ENCODE results near the gene MYO1E. TPM values are rescaled to one million over a fixed set of nuclear protein-coding genes. Genes with fewer than 3 reads are reported as not detected.

The MYO1E gene
- total and polyA plus RNA-seq, 3 experiments from 2014 or later: 1.1 to 15.4 (median 15.3) TPM

DNA sequence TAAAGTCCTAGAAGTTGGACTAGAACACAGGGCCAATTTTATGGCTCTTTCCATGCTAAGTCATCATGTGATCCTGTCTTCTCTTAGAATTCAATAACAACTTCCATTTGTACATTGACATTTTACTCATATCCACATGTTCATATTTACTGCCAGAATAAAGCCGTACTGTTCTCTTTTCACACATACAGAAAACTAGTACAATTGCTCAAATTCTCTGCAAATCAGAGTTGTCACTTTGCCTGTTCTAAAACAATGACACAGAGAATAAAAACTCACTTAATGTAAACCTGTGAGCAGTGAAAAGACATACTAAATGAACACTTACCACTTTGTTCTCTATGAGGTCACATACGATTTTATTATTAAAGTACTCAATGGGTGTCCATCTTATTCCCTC lies 162.5 kb downstream of the MYO1E start:
- ChIA-PET CTCF (no interaction called here), POLR2A (no interaction called here)
- H3K27me3 ChIP-seq (ENCODE audit: insufficient read depth, low read length, poor library complexity, severe bottlenecking): no peaks in the 10 kb centered on the region
- H3K36me3 Mint-ChIP-seq: no peaks in the 10 kb centered on the region
- peaks cover 2 to 21% of the 10 kb centered on the region in 2 donors for H3K27me3 Mint-ChIP-seq
- DNase-seq: no peak
- no peaks in the 10 kb centered on the region for H3K9me3 ChIP-seq (ENCODE audit: low read length)
- no peak overlapping the region for H3K27ac ChIP-seq (ENCODE audit: low read depth, low read length)
- H3K4me1 Mint-ChIP-seq: no peaks in the 10 kb centered on the region
- no peak overlapping the region for H3K4me3 Mint-ChIP-seq
- H3K27ac Mint-ChIP-seq: no peak overlapping the region
- no peaks in the 10 kb centered on the region for H3K4me1 ChIP-seq (ENCODE audit: insufficient read depth, low read length)
- no peaks in the 10 kb centered on the region for H3K36me3 ChIP-seq (ENCODE audit: insufficient read depth, low read length)
- no peak overlapping the region for H3K4me3 ChIP-seq (ENCODE audit: low read length)
- no peaks in the 10 kb centered on the region for H3K9me3 Mint-ChIP-seq

DNA sequence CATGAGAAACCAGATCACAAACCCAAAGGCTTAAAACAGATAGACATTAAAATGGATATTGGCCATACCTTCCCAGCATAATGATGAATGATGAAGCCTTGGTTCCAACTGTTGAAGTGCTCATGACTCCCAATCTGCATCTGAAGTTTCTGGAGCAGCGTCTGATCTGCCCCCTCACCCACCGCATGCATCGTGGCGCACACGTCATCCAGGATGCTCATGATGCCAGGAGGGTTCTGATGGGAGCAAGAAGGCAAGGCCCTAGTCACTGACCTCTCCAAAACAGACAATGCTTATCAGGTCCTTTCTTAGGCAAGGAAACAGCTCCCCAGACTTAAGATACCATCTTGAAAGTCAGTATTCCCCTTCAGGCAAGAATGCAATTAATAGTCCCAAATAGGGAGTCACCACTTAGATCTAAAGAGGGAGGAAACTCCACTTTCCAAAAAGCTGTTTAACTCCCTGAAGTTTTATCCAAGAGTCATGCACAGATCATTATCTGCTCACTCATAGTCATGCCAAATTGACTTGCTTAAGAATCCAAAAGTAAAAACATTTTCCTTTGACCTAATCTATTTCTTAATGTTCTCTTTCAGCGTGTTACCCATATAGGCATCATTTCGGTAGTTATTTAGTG lies 163.9 kb downstream of the MYO1E start:
- H3K36me3 Mint-ChIP-seq: no peaks in the 10 kb centered on the region
- DNase-seq: no peak
- POLR2A ChIA-PET: no interaction called here
- no peaks in the 10 kb centered on the region for H3K4me1 Mint-ChIP-seq
- H3K27ac ChIP-seq (ENCODE audit: low read depth, low read length): no peak overlapping the region
- H3K4me3 Mint-ChIP-seq: no peak overlapping the region
- peaks cover 2 to 18% of the 10 kb centered on the region in 2 donors for H3K27me3 Mint-ChIP-seq
- H3K27ac Mint-ChIP-seq: no peak overlapping the region
- H3K27me3 ChIP-seq (ENCODE audit: insufficient read depth, low read length, poor library complexity, severe bottlenecking): no peaks in the 10 kb centered on the region
- no peaks in the 10 kb centered on the region for H3K9me3 ChIP-seq (ENCODE audit: low read length)
- H3K9me3 Mint-ChIP-seq: no peaks in the 10 kb centered on the region
- no peak overlapping the region for H3K4me3 ChIP-seq (ENCODE audit: low read length)
- H3K36me3 ChIP-seq (ENCODE audit: insufficient read depth, low read length): no peaks in the 10 kb centered on the region
- H3K4me1 ChIP-seq (ENCODE audit: insufficient read depth, low read length): no peaks in the 10 kb centered on the region
- CTCF ChIA-PET: no interaction called here

DNA sequence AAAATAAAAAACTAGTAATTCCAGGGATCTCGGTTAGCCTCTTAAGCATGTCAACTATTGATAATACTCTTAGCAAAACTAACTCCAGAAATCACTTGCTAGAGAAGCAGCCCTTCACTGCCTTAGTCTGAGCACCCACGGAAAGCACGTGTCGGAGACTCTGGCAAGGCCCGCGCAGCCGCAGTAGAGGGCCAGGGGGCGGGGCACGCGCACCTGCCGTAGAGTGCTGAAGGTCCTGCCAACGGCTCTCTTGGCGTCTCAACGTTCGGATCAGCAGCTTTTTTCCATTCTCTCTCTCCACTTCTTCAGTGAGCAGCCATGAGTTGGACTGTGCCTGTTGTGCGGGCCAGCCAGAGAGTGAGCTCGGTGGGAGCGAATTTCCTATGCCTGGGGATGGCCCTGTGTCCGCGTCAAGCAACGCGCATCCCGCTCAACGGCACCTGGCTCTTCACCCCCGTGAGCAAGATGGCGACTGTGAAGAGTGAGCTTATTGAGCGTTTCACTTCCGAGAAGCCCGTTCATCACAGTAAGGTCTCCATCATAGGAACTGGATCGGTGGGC lies 166.0 kb downstream of the MYO1E start, which contains the start of gene LDHAL6B:
TSS of gene LDHAL6B (plus strand) at position 221 of the 561 bp plus-strand sequence. CDS start at position 319, 98 bp downstream.
- Histone ChIP-seq H3K9me3 (ENCODE audit: low read length) (no peaks in the 10 kb centered on the region), H3K4me3 (ENCODE audit: low read length) (no peak within 1 kb of the TSS), H3K4me1 (ENCODE audit: insufficient read depth, low read length) (no peaks in the 10 kb centered on the region), H3K36me3 (ENCODE audit: insufficient read depth, low read length) (no peaks in the 10 kb centered on the region), H3K27ac (ENCODE audit: low read depth, low read length) (no peak within 1 kb of the TSS), H3K27me3 (ENCODE audit: insufficient read depth, low read length, poor library complexity, severe bottlenecking) (no peaks in the 10 kb centered on the region)
- DNase-seq: no peak
- Mint-ChIP-seq H3K4me1 (no peaks in the 10 kb centered on the region), H3K9me3 (no peaks in the 10 kb centered on the region), H3K27me3 (peaks cover 1 to 10% of the 10 kb centered on the region in 2 donors), H3K27ac (no peak within 1 kb of the TSS), H3K36me3 (no peaks in the 10 kb centered on the region), H3K4me3 (no peak within 1 kb of the TSS)
- POLR2A ChIA-PET: no interaction called here
- CTCF ChIA-PET: no interaction called here

DNA sequence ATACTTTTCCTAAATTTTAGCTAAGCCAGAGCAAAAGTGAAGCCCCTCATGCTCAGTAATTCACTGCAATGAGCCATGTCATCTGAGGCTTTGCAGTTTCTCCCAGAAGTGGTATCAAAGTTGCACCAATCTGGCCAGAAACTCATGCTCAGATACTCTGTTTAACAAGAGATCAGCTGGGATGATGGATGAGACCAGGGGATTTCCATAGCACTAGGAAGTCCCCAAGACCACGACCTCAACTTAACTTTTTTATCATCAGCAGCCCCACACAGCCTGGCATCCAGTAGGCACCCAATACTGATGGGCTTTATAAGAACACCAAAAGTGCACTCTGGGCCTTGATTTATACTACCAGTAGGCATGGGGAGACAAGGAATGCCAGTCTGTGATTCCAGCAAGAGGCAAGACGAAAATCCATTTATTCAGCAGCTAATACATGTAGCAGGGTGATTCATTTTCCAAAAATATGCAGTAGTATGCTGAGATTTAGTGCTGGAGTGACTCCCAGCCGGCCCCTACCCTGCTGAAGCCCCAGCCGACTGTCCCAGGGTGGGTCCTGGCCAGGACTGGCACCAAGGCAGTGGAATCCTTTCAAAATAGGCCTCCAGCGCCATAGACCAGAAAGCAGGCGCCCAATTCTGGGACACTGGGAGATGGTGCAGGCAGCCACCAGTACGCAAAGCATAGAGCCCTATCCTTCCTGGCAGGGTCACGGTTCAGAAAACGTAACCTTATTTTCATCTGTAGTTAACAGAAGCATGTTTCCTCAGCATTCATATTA lies 166.6 kb downstream of the MYO1E start:
- CTCF ChIA-PET: no interaction called here
- no peaks in the 10 kb centered on the region for H3K9me3 Mint-ChIP-seq
- no peak overlapping the region for H3K27ac ChIP-seq (ENCODE audit: low read depth, low read length)
- POLR2A ChIA-PET: no interaction called here
- H3K36me3 ChIP-seq (ENCODE audit: insufficient read depth, low read length): no peaks in the 10 kb centered on the region
- H3K4me1 Mint-ChIP-seq: no peaks in the 10 kb centered on the region
- no peak overlapping the region for H3K4me3 ChIP-seq (ENCODE audit: low read length)
- no peak overlapping the region for H3K4me3 Mint-ChIP-seq
- H3K4me1 ChIP-seq (ENCODE audit: insufficient read depth, low read length): no peaks in the 10 kb centered on the region
- no peaks in the 10 kb centered on the region for H3K36me3 Mint-ChIP-seq
- H3K27me3 ChIP-seq (ENCODE audit: insufficient read depth, low read length, poor library complexity, severe bottlenecking): no peaks in the 10 kb centered on the region
- H3K27ac Mint-ChIP-seq: no peak overlapping the region
- no peaks in the 10 kb centered on the region for H3K9me3 ChIP-seq (ENCODE audit: low read length)
- DNase-seq: no peak
- peaks cover 0 to 9% of the 10 kb centered on the region in 2 donors for H3K27me3 Mint-ChIP-seq

DNA sequence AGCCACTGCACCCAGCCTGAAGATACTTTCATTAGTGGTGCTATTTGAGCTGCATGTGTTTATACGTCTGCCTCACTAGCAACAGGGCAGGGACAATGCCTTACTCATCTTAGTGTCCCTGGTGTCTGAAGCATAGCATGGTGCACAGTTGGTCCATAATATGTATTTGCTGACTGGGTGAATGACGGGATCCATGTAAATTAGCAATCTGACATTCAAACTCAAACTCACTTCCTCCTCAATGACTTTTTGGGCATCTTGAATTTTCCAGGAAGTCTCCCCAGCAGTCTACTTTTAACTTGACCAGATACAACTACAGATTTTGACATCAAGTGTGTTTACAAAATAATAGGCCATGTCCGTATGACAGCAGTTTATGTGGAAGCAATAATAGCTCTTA lies 169.0 kb downstream of the MYO1E start:
- DNase-seq: no peak
- Histone ChIP-seq H3K9me3 (ENCODE audit: low read length) (no peaks in the 10 kb centered on the region), H3K36me3 (ENCODE audit: insufficient read depth, low read length) (no peaks in the 10 kb centered on the region), H3K27me3 (ENCODE audit: insufficient read depth, low read length, poor library complexity, severe bottlenecking) (no peaks in the 10 kb centered on the region), H3K4me3 (ENCODE audit: low read length) (no peak overlapping the region), H3K27ac (ENCODE audit: low read depth, low read length) (no peak overlapping the region), H3K4me1 (ENCODE audit: insufficient read depth, low read length) (no peaks in the 10 kb centered on the region)
- Mint-ChIP-seq H3K27ac (no peak overlapping the region), H3K36me3 (no peaks in the 10 kb centered on the region), H3K4me3 (no peak overlapping the region), H3K27me3 (no peaks in the 10 kb centered on the region), H3K4me1 (no peaks in the 10 kb centered on the region), H3K9me3 (no peaks in the 10 kb centered on the region)
- POLR2A ChIA-PET: interaction anchor here (0.5 kb wide), 1 partner anchor 35 kb away, joined by 4 read pairs; no protein-coding TSS in a partner anchor
- CTCF ChIA-PET: no interaction called here

DNA sequence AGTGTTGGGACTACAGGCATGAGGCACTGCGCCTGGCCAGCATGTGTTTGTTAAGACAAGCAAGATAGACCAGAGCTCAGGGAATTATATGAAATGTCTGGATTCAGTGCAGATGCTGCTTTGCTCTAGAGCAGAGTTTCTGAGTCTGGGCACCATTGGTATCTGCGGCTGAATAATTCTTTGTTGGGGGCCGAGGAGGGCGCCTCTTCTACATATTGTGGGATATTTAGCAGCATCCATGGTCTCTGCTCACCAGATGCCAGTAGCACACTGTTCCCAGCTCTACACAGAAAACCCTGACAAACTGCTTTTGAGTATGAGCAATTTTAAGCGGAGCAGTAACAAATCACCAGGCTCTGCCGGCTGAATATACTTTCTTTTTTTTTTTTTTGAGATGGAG lies 169.7 kb downstream of the MYO1E start:
- no peak overlapping the region for H3K4me3 Mint-ChIP-seq
- H3K27ac Mint-ChIP-seq: peak overlapping the region in 1 of 8 donors; percentile 54
- DNase-seq: no peak
- H3K9me3 Mint-ChIP-seq: no peaks in the 10 kb centered on the region
- no peaks in the 10 kb centered on the region for H3K27me3 ChIP-seq (ENCODE audit: insufficient read depth, low read length, poor library complexity, severe bottlenecking)
- no peaks in the 10 kb centered on the region for H3K36me3 Mint-ChIP-seq
- H3K27ac ChIP-seq (ENCODE audit: low read depth, low read length): no peak overlapping the region
- no peaks in the 10 kb centered on the region for H3K4me1 Mint-ChIP-seq
- H3K9me3 ChIP-seq (ENCODE audit: low read length): no peaks in the 10 kb centered on the region
- no peaks in the 10 kb centered on the region for H3K36me3 ChIP-seq (ENCODE audit: insufficient read depth, low read length)
- CTCF ChIA-PET: no interaction called here
- POLR2A ChIA-PET: no interaction called here
- no peaks in the 10 kb centered on the region for H3K27me3 Mint-ChIP-seq
- H3K4me1 ChIP-seq (ENCODE audit: insufficient read depth, low read length): no peaks in the 10 kb centered on the region
- H3K4me3 ChIP-seq (ENCODE audit: low read length): no peak overlapping the region

DNA sequence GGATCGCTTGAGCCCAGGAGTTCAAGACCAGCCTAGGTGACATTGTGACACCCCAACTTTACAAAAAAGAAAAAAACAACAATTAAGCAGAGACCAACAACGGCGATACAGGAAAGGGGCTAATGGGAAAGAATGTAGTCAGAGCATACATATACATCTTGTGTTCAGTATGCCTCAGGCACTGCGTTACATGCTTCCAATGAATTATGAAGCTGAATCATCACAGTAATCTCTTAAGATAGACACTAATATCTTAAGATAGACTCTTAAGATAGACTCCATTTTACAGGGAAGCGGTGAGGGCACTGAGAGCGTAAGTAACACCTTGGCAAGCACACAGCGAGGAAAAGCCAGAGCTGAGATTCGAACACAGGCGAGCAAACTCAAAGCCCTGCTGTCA lies 172.1 kb downstream of the MYO1E start:
- H3K36me3 Mint-ChIP-seq: no peaks in the 10 kb centered on the region
- ChIA-PET POLR2A (no interaction called here), CTCF (no interaction called here)
- no peak overlapping the region for H3K27ac Mint-ChIP-seq
- H3K27me3 Mint-ChIP-seq: no peaks in the 10 kb centered on the region
- Histone ChIP-seq H3K27me3 (ENCODE audit: insufficient read depth, low read length, poor library complexity, severe bottlenecking) (no peaks in the 10 kb centered on the region), H3K4me3 (ENCODE audit: low read length) (no peak overlapping the region), H3K9me3 (ENCODE audit: low read length) (no peaks in the 10 kb centered on the region), H3K36me3 (ENCODE audit: insufficient read depth, low read length) (no peaks in the 10 kb centered on the region), H3K27ac (ENCODE audit: low read depth, low read length) (no peak overlapping the region), H3K4me1 (ENCODE audit: insufficient read depth, low read length) (no peaks in the 10 kb centered on the region)
- no peak overlapping the region for H3K4me3 Mint-ChIP-seq
- no peaks in the 10 kb centered on the region for H3K4me1 Mint-ChIP-seq
- H3K9me3 Mint-ChIP-seq: no peaks in the 10 kb centered on the region
- DNase-seq: no peak

DNA sequence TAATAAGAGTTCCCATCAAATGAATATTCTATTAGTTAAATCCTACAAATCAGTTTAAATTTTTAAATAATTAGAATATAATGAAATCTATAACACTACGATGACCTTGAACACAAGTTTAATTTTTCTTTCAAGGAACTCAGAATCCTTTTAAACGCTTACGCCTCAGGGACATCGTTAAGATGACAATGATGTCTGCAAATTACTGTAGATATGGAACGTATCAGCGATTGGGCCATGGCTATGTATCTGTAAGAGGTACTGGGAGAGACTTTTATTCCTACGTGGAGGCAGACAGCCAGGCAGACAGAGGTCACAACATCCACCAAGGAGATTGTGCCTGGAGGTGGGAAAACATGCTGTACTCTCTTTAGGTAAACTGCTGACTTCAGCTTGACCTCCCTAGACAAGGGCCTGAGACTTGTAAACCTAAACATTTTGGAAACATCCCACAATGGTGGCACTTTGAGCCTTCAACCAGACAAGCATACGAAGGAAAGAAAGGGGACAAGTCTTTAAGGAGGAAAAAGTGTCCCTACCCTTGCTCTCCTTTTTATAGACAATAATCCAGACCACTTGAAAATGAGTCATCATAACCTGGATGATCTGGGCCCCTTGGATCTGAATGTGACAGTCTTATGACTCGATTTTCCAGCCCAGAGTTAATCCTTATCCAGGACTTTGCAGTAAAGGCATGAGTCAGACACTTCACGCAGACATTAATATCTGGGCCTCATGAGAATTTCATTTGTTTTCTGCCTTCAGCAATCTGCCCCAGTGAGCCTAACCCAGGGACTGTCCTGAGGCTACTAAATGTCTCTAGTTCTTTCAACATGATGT lies 172.8 kb downstream of the MYO1E start:
- H3K9me3 ChIP-seq (ENCODE audit: low read length): no peaks in the 10 kb centered on the region
- H3K27me3 ChIP-seq (ENCODE audit: insufficient read depth, low read length, poor library complexity, severe bottlenecking): no peaks in the 10 kb centered on the region
- peaks cover 0 to 3% (median 0%) of the 10 kb centered on the region in 3 donors for H3K4me1 Mint-ChIP-seq
- no peaks in the 10 kb centered on the region for H3K27me3 Mint-ChIP-seq
- CTCF ChIA-PET: no interaction called here
- no peak for DNase-seq
- POLR2A ChIA-PET: no interaction called here
- no peak overlapping the region for H3K27ac ChIP-seq (ENCODE audit: low read depth, low read length)
- no peaks in the 10 kb centered on the region for H3K9me3 Mint-ChIP-seq
- H3K27ac Mint-ChIP-seq: no peak overlapping the region
- no peaks in the 10 kb centered on the region for H3K36me3 Mint-ChIP-seq
- no peak overlapping the region for H3K4me3 Mint-ChIP-seq
- H3K4me1 ChIP-seq (ENCODE audit: insufficient read depth, low read length): no peaks in the 10 kb centered on the region
- H3K4me3 ChIP-seq (ENCODE audit: low read length): no peak overlapping the region
- H3K36me3 ChIP-seq (ENCODE audit: insufficient read depth, low read length): no peaks in the 10 kb centered on the region

All from CD8-positive, alpha-beta memory T cell (primary cell).